Activated CD4-positive, alpha-beta T cell treated with anti-CD3 and anti-CD28 coated beads for 1 hour (primary cell): Measurements from ENCODE around the gene FBXO28.
"Not testable (repeated sequence)": the region's sequence is repeated elsewhere in the genome, so short reads cannot be mapped to it uniquely, and the experiment has no call there.

Experiments
- DNase-seq: peaks from one replicate; pipeline ENCODE4 v3.0.0-alpha.2; 2020

Gene FBXO28

GRCh38 chr1:224193319-224193966, 79.5 kb downstream of the FBXO28 start:
- DNase-seq, result no peak

DNA sequence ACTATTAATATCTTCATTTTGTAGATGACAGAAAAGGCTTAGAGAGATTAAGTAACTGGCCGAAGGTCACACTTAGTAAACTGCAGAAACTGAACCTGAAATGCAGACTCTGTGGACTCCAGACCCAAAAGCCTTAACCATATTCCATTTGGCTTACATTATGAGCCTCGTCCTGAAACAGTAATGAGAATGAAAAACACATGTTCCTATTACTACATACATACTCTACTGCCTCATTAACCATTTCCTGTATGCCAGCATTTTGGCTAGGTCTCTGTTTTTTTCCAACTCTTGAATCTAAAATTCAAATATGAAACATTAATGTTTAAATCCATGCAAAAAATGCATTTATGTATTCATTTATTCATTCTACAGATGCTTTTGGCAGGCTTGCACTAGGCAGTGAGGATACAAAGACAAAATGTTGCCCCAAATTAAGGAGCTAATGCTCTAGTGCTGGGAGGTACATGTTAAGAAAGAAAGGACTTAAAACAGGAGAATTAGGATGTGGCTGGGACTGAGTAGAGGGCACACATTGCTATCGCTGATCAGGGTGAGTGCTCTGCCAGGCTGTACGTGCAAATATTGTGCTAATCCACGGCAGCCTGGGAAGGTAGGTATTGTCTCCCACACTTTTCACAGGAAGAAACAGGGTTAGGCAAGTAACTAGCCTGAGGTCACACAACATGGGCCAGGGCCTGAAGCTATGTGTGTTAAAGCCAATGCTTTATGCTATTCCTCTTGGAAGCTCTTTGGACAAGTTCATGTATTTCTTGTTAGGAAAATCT, 83.1 kb downstream of the FBXO28 start:
- no peak for DNase-seq

- no peak for DNase-seq
Measured at GRCh38 chr1:224198572-224198971, 84.7 kb downstream of the FBXO28 start.

GRCh38 chr1:224199679-224200078, 85.8 kb downstream of the FBXO28 start:
- no peak for DNase-seq

DNA sequence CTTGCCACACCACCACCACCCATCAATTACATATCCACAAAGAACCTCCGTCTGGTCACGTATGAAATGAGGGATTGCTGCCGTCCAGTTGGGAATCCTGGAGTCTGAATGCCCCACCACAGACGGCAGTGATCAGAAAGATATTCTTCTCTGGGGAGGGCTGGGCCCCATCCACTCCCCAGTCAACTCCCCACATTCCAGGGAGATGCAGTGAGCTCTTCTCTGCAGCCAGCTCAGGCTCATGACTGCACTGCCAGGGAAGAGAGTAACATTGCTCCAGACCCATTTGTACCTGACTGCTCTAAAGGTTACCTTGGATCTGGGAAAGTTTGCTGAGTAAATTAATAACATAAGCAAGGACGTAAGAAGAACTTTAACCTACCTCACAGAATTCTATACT, 87.5 kb downstream of the FBXO28 start:
- no peak for DNase-seq

- DNase-seq, result no peak
Measured at GRCh38 chr1:224201853-224202252, 87.9 kb downstream of the FBXO28 start.

- no peak for DNase-seq
Measured at GRCh38 chr1:224203243-224204016, 89.5 kb downstream of the FBXO28 start.

GRCh38 chr1:224205438-224205840, 91.5 kb downstream of the FBXO28 start:
- no peak for DNase-seq

DNA sequence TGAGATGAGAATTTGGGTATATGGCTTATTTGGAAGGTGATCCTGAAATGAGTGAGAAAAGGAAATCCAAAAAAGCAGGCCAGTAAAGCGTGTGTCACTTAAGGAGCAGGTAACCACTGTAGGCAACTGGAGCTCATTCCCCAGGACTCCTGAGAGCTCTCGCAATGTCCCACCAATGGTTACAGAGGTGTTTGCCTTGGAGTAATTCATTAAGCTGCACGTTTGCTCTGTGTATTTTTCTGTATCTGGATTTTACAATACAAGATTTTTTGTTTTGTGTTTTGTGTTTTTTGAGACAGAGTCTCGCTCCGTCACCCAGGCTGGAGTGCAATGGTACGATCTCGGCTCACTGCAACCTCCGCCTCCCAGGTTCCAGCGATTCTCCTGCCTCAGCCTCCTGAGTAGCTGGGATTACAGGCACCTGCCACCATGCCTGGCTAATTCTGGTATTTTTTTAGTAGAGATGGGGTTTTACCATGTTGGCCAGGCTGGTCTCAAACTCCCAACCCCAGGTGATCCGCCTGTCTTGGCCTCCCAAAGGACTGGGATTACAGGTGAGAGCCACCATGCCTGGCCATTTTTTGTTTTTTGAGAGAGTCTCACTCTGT, 92.1 kb downstream of the FBXO28 start:
- DNase-seq, result not testable (repeated sequence)

DNA sequence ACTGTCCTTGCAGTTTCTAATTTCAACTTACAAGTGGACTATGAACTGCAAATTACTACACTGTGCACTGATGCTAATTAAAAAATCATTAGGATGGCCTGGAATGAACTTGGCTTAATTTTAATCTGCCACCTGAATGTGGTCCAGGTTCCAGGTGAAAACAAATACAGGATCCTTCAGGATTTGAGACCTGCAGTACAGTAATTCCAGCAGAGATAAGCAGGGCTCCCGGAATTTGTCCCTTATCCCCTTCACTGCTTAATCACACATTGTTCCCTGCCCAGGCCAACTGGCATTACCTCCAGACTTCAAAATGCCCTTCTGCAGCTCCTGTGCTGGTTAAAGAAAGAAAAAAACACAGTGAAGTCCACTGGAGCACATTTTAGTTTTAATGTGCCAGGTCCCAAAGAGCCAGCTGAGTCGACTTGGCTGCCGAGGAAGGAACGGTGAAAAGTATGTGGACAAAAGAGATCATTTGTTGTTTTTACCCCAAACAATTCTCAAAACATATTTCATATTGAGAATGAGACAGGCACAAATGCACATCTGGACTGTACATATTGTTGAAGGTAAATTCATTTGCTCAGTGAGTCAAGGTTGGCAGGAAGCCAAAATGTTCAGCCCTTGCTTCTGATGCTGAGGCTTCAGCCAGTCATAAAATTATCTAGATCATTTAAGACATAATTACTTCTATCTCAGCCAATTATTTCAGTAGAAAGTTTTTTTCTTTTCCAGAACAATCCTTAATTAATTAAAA, 97.5 kb downstream of the FBXO28 start:
- no peak for DNase-seq
